Left hindlimb (tissue), 1 donor: ENCODE measurements around the gene KIAA1671.

ENCODE experiments used
- DNase-seq: peaks from one replicate; pipeline ENCODE4 v3.0.0-alpha.2; 2018

KIAA1671 gene

DNA sequence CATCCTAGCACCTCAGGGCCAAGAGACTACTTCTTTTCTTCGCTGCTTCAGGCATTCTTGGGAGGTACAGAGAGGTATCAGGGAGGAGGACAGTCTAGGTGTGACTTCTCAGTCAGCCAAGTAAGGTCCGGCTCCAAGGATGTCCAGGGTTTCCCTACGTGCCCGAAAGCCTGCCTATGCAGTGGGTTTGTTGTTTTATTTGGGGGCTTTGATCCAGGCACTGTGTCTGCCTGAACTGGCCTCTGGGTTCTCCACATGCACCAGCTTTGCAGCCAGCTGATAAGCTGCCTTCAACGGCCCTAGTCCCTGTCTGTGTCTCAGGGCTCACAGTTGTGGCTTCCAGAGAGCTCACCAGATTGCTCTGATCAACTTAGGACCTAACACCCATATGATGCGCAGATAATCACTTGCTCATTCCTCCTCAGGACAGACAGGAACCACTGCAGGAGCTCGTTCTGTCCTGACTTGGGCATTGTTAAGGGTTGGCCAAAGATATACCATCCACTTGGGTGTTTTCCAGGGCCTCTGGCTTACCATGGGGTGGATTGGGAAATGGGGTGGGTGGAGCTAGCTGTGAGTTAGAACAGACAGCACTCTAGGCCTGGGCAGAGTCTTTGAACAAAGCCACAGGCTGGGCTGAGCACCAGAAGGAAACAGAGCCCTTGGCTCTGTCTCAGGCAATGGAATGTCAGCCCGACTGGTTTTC is 201.6 kb downstream of the KIAA1671 start:
- peak; percentile 71 for DNase-seq

- no peak for DNase-seq
These were observed 202.1 kb downstream of the KIAA1671 start for GRCh38 chr22:25154667-25154999.

DNA sequence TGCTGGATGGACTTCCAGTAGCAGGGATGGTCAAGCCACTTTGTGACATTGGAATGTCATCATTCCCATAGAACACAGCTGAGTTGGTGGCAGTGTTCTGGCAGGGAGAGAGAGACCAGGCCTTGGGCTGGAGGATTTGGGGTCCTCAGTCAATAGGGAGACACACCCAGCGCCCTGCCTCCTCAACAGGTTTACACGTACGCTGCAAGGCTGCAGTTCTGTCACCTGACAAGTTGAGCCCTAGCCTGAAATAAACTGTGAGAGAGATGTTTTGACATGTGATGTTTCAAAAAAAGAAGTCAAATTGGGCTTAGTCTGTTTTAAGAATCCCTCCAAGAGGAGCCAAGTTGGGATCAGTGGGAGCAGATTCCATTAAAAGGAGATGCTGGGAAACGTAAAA is 204.2 kb downstream of the KIAA1671 start:
- DNase-seq: no peak

- DNase-seq: peak; percentile 64
These were observed 206.5 kb downstream of the KIAA1671 start for GRCh38 chr22:25159028-25159427.

DNA sequence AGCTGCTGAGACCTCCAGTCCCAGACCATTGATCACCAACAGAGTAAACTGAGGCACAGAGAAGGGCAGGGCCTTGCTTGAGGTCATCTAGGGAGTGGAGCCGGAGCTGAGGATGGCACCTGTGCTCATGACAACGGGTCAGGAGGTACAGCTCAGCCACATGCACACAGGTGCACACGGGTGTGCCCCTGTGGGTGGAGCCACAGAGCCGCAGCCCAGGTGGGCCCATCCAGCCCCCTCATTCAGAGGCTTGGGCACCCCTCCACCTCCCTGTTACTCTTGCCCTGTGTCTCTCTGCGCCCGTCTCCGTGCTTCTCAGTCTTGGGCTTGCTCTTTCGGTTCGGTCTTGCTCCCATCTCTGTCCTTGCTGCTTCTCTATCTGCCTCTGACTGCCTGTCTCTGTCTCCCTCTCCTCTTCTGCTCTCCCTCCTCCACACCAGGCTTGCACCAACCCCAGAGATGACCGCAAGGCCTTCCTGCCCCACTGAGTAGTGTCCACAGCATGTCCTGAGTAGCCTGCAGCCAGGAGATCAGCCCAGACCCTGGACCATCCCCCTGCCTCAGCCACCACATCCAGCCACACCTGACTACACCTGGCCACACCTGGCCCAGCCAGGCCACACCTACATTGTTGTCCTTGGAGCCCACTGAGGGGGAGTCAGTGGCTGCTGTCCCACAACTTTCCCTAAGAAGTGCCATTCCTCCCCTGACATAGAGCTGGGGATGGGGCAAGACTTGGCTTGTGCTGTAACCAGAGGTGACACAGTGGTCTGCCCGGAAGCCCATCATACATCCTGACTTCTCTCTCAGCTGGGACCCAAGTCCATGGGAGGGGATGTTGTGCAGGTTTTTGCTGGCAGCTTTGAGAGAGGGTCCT is 207.8 kb downstream of the KIAA1671 start:
- no peak for DNase-seq

GRCh38 chr22:25161017-25161915 is 208.8 kb downstream of the KIAA1671 start:
- no peak for DNase-seq

DNA sequence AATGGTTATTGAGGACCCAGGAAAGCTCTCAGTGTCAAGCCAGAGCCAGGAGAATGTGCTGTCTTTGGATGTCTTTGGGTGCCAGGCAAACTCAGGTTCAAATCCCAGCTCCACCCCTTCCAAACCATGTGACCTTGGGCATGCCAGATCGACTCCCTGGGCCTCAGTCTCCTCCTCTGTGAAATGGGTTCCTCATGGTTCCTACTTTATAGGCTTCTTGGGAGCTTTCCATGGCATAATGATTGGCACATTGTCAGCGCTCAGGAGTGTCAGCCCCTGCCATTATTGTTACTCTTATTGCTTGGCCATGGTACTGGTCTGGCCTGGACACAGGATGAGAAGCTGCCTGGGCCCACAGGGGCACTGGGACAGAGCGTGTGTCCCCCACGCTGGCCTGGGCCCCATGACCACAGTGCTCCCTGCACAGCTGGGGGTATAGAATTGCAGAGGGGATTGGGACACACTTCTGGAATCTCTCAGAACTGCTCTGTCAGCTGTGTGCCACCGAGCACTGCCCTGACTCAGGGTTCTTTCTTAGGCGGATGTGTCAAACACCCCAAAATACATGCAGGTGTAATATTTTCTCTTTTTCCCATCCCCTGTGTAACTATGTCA is 209.5 kb downstream of the KIAA1671 start:
- DNase-seq: no peak

DNA sequence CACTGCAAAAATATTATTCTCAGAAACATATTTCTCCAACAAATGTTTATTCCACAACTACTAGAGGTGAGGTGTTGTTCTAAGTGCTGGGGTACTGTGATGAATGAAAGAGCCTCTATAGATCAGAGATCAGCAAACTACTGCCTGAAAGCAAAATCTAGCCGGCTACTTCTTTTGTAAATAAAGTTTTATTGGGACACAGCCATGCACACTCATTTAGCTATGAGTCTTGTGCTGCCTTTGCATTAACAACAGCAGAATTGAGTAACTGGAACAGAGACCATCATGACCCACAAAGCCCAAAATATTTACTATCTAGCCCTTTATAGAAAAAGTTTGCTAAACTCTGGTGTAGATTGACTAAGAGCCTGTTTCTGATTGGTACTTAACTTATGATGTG is 210.0 kb downstream of the KIAA1671 start:
- DNase-seq: no peak

DNA sequence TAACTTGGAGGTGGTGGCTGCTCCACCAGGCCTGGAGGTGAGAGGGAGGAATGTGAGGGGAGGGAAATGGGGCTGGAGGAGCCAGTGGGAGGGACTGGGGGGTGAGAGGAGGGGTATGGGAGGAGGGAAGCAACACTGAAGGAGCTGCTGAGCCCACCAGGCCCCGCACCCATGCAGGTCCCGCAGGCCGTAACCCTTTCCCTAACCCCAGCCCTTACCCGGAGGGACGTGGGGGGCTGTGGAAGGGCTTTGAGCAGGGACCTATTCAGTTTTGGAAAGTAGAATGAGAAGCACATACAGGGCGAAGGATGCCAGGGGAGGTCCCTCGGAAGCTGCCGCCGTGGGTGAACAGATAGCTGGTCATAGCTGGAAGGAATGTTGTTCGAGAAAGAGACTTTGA is 213.3 kb downstream of the KIAA1671 start:
- no peak for DNase-seq

GRCh38 chr22:25166266-25167040 is 213.9 kb downstream of the KIAA1671 start:
- no peak for DNase-seq

DNA sequence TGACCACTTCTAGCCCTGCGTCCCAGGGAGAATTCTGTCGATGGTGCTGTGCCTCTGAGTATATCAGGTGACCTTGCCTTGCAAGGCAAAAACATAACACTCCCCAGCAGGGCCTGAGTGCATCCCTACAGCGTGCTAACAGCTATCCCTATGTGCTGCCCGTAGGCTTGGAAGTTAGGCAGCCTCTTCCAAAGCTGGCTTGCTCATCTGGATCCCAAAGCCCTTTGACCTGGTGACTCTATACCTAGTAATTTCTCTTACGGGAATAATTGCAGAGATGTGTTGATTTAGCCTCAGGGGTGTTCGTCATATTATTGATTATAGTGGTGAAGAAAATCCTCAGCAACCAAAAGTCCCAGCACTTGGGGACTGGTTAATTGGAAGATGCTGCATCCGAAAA is 214.6 kb downstream of the KIAA1671 start:
- no peak for DNase-seq

GRCh38 chr22:25167834-25168601 is 215.5 kb downstream of the KIAA1671 start:
- no peak for DNase-seq

DNA sequence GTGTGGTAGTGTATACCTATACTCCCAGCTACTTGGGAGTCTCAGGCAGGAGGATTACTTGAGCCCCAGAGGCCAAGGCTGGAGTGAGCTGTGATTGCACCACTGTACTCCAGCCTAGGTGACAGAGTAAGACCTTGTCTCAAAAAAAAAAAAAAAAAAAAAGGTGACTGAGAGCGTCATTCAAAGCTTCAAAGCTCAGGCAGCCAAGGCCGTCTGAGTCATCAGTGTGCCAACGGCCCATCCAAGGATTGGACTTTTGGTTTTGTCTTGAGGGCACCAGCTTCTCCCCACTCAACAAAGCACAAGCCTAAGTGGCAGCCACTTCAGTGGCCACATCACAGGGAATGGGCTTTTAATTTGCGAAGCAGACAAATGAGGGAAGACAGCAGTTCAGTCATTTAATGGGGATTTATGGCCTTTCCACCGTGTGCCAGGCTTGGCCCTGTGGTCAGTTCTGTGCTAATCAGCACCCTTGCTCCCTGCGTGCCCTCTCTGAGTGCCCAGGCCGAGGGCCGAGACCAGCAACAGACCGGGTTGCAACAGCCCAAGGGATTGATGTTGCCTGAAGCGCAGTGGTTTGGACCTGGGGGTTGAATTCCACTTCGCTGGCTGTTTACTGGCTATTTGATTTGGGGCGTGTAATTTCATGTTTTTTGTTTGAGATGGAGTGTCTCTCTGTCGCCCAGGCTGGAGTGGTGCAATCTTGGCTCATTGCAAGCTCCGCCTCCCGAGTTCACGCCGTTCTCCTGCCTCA is 216.9 kb downstream of the KIAA1671 start:
- no peak for DNase-seq

GRCh38 chr22:25170426-25170980 is 218.0 kb downstream of the KIAA1671 start:
- no peak for DNase-seq

- no peak for DNase-seq
These were observed 219.6 kb downstream of the KIAA1671 start for GRCh38 chr22:25172153-25172552.

- DNase-seq: no peak
These were observed 221.8 kb downstream of the KIAA1671 start for GRCh38 chr22:25174156-25174887.

- DNase-seq: no peak
These were observed 222.4 kb downstream of the KIAA1671 start for GRCh38 chr22:25174888-25175411.

GRCh38 chr22:25176175-25176574 is 223.7 kb downstream of the KIAA1671 start:
- DNase-seq: no peak

DNA sequence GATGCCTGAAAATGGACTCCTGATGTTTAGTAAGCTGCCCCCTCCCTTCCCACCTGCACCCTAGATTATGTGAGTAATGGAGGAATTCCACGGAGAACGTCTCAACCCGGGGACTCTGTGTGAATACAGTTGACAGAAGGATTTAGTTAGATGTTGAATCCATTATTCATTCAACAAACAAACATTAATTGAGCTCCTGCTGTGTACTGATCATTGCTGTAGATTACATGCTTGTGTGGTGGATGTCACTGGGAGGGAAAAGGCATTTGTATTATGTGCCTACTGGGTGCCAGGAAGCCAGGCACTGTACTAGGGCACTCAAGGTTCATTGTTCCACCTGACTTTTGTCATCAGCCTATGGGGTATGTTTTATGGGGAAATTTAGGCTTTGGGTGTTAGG is 224.3 kb downstream of the KIAA1671 start:
- DNase-seq: no peak
